ENCODE measurements around the gene HOXB3. TPM values are rescaled to one million over a fixed set of nuclear protein-coding genes. Genes with fewer than 3 reads are reported as not detected.

The HOXB3 gene
- total RNA-seq, 1 experiment from 2014 or later: 6.0 TPM

DNA sequence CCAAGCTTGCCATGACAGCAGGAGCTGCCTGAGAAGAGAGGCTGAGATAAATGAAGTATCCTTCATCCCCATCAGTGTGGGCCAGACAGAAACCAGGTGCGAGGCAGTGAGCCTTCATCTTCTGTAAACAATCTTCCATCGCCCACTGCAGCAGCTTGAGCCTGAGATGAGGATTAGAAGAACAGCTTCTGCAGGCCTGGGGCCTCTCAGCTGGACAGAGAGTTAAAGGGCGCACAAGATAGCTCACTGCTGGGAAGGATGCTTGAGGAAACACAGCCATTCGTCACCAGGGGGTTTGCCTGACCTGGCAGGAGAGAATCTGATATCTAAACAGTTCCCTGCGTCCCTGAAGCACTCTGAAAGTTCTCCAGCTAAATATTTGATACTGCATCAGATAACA, 86.3 kb downstream of the HOXB3 start:
- Histone ChIP-seq H3K4me1 (ENCODE audit: insufficient read depth, low read length) (peaks cover 54% of the 10 kb centered on the region), H3K79me2 (ENCODE audit: low read length) (no peaks in the 10 kb centered on the region), H3F3A (ENCODE audit: low read length, unreplicated experiment) (peaks cover 5% of the 10 kb centered on the region), H3K9ac (ENCODE audit: low read length) (no peak overlapping the region), H3K9me2 (replicated peaks; ENCODE audit: low read length) (no peaks in the 10 kb centered on the region), H3K9me3 (ENCODE audit: low read length) (no peaks in the 10 kb centered on the region), H3K4me3 (ENCODE audit: low read length) (no peak overlapping the region), H2AFZ (ENCODE audit: low read length) (no peak overlapping the region), H3K27me3 (ENCODE audit: low read length) (no peaks in the 10 kb centered on the region), H4K20me1 (ENCODE audit: low read length) (no peaks in the 10 kb centered on the region), H3K27ac (ENCODE audit: low read length) (no peak overlapping the region), H3K36me3 (ENCODE audit: low read depth, low read length) (no peaks in the 10 kb centered on the region), H3K4me2 (ENCODE audit: low read length) (no peak overlapping the region)
- TF ChIP-seq, protein P1, sequence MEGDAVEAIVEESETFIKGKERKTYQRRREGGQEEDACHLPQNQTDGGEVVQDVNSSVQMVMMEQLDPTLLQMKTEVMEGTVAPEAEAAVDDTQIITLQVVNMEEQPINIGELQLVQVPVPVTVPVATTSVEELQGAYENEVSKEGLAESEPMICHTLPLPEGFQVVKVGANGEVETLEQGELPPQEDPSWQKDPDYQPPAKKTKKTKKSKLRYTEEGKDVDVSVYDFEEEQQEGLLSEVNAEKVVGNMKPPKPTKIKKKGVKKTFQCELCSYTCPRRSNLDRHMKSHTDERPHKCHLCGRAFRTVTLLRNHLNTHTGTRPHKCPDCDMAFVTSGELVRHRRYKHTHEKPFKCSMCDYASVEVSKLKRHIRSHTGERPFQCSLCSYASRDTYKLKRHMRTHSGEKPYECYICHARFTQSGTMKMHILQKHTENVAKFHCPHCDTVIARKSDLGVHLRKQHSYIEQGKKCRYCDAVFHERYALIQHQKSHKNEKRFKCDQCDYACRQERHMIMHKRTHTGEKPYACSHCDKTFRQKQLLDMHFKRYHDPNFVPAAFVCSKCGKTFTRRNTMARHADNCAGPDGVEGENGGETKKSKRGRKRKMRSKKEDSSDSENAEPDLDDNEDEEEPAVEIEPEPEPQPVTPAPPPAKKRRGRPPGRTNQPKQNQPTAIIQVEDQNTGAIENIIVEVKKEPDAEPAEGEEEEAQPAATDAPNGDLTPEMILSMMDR (conservative IDR thresholded peaks at IDR 0.05; ENCODE audit: low read depth, low read length): no peak
- TF ChIP-seq EZH2phosphoT487 (IDR thresholded peaks at IDR 0.05; ENCODE audit: borderline replicate concordance, low read length) (no peak), EZH2 (IDR thresholded peaks at IDR 0.05; ENCODE audit: low read length, unreplicated experiment) (no peak)
- POLR2A ChIA-PET (ENCODE audit: unreplicated experiment): no interaction called here
- DNase-seq (no peak), ATAC-seq (no peak)
- BruUV-seq (replicated peaks): no TSS peak
- CTCF ChIA-PET: interaction anchor here (0.6 kb wide), 1 partner anchor 152 kb away, joined by 4 read pairs; no protein-coding TSS in a partner anchor
- intact Hi-C loops (cut with micrococcal nuclease): no loop called here

DNA sequence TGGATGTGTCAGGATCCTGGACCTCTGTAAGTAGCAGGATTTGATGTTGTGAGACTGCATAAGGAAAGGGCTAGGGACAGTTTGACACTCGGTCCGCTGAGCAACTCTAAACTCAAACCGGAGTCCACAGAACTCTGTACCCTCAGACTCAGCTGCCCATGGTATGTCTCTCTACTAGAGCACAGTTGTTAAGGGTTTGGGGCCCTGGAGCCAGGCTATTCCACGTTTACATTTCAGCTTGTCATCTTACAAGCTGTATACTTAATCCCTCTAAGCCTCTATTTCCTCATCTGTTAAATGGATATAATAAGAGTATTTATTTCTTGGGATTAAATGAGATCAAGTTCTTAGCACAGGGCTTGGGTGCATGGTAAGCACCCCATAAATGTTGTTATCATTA, 87.1 kb downstream of the HOXB3 start:
- no peak overlapping the region for H3K27ac ChIP-seq (ENCODE audit: low read length)
- H3F3A ChIP-seq (ENCODE audit: low read length, unreplicated experiment): peaks cover 10% of the 10 kb centered on the region
- TF ChIP-seq, protein P1 (conservative IDR thresholded peaks at IDR 0.05; ENCODE audit: low read depth, low read length): no peak
- TF ChIP-seq EZH2 (IDR thresholded peaks at IDR 0.05; ENCODE audit: low read length, unreplicated experiment): no peak
- no peak for TF ChIP-seq EZH2phosphoT487 (IDR thresholded peaks at IDR 0.05; ENCODE audit: borderline replicate concordance, low read length)
- peaks cover 63% of the 10 kb centered on the region for H3K4me1 ChIP-seq (ENCODE audit: insufficient read depth, low read length)
- H3K36me3 ChIP-seq (ENCODE audit: low read depth, low read length): no peaks in the 10 kb centered on the region
- no peaks in the 10 kb centered on the region for H3K79me2 ChIP-seq (ENCODE audit: low read length)
- ChIA-PET POLR2A (ENCODE audit: unreplicated experiment) (no interaction called here), CTCF (no interaction called here)
- intact Hi-C loops (cut with micrococcal nuclease): no loop called here
- H3K4me3 ChIP-seq (ENCODE audit: low read length): no peak overlapping the region
- ATAC-seq (no peak), DNase-seq (no peak)
- no TSS peak for BruUV-seq (replicated peaks)
- no peak overlapping the region for H3K4me2 ChIP-seq (ENCODE audit: low read length)
- no peaks in the 10 kb centered on the region for H3K27me3 ChIP-seq (ENCODE audit: low read length)
- H2AFZ ChIP-seq (ENCODE audit: low read length): no peak overlapping the region
- H4K20me1 ChIP-seq (ENCODE audit: low read length): no peaks in the 10 kb centered on the region
- no peaks in the 10 kb centered on the region for H3K9me3 ChIP-seq (ENCODE audit: low read length)
- H3K9ac ChIP-seq (ENCODE audit: low read length): no peak overlapping the region
- no peaks in the 10 kb centered on the region for H3K9me2 ChIP-seq (replicated peaks; ENCODE audit: low read length)

DNA sequence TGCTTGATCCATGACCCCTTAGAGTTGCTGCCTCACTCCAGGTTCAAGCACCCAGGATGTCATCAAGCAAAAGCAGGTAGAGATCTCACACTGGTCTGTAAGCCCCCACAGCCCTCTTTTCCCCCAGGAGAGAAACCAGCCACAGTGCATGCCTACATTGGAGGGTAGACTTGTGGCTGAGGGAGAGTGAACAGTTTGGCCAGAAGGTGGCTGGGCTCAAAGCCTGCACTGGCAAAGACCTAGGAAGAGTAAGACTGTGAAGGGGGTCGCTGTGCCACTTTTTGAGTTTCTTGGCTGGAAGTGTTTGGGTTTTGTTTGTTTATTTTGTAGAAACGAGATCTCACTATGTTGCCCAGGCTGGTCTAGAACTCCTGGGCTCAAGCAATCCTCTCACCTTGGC, 87.7 kb downstream of the HOXB3 start:
- ChIA-PET POLR2A (ENCODE audit: unreplicated experiment) (no interaction called here), CTCF (no interaction called here)
- no peaks in the 10 kb centered on the region for H3K79me2 ChIP-seq (ENCODE audit: low read length)

More for the DNA sequence above, 87.7 kb downstream of the HOXB3 start:
- Histone ChIP-seq H3K27me3 (ENCODE audit: low read length) (no peaks in the 10 kb centered on the region), H2AFZ (ENCODE audit: low read length) (no peak overlapping the region), H3K9me3 (ENCODE audit: low read length) (no peaks in the 10 kb centered on the region), H3K4me2 (ENCODE audit: low read length) (no peak overlapping the region), H3K9me2 (replicated peaks; ENCODE audit: low read length) (no peaks in the 10 kb centered on the region), H4K20me1 (ENCODE audit: low read length) (no peaks in the 10 kb centered on the region), H3K9ac (ENCODE audit: low read length) (no peak overlapping the region), H3K4me3 (ENCODE audit: low read length) (no peak overlapping the region), H3K36me3 (ENCODE audit: low read depth, low read length) (no peaks in the 10 kb centered on the region), H3K27ac (ENCODE audit: low read length) (no peak overlapping the region), H3K4me1 (ENCODE audit: insufficient read depth, low read length) (peaks cover 69% of the 10 kb centered on the region), H3F3A (ENCODE audit: low read length, unreplicated experiment) (peaks cover 10% of the 10 kb centered on the region)
- DNase-seq (no peak), ATAC-seq (no peak)
- no TSS peak for BruUV-seq (replicated peaks)
- TF ChIP-seq EZH2phosphoT487 (IDR thresholded peaks at IDR 0.05; ENCODE audit: borderline replicate concordance, low read length) (no peak), EZH2 (IDR thresholded peaks at IDR 0.05; ENCODE audit: low read length, unreplicated experiment) (no peak)
- TF ChIP-seq, protein P1 (conservative IDR thresholded peaks at IDR 0.05; ENCODE audit: low read depth, low read length): no peak
- intact Hi-C loops (cut with micrococcal nuclease): no loop called here
